MM.1S (cell line): ENCODE results near the gene SGCD.

Experiments
- EZH2 ChIP-seq: fragments of 300-600 bp; sonication (generic); optimal IDR thresholded peaks from 2 replicates; pipeline ENCODE3; 2017; ENCODE audit warnings: low read depth, mild to moderate bottlenecking, antibody characterized with exemption, low read length, mixed read lengths
- TF ChIP-seq, protein P1 (sequence below): fragments of 300-600 bp; sonication (generic); IDR thresholded peaks from 2 replicates; pipeline ENCODE4 v1.5.1; 2016; ENCODE audit warnings: antibody characterized with exemption, low read length, mixed read lengths

DNA sequence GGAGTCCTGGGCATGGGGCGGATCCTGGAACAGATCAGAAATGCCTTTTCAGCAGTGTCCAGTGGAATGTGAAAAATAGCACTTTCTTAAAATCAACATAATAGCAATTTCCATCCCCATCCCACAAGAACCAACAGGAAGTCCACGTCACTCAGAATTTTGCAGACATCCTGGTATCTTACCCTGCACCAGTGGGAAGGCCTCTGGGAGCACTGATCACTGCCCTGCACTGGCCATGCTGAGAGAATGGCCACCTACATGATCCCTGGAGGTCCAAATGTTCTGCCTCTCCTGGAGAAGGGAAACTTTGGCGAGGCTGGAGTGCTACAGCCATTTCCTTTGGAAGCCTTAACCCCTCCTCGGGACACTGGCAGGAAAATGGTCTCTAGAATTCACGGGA, 173.8 kb downstream of the SGCD start:
- no peak for TF ChIP-seq EZH2
- TF ChIP-seq, protein P1, sequence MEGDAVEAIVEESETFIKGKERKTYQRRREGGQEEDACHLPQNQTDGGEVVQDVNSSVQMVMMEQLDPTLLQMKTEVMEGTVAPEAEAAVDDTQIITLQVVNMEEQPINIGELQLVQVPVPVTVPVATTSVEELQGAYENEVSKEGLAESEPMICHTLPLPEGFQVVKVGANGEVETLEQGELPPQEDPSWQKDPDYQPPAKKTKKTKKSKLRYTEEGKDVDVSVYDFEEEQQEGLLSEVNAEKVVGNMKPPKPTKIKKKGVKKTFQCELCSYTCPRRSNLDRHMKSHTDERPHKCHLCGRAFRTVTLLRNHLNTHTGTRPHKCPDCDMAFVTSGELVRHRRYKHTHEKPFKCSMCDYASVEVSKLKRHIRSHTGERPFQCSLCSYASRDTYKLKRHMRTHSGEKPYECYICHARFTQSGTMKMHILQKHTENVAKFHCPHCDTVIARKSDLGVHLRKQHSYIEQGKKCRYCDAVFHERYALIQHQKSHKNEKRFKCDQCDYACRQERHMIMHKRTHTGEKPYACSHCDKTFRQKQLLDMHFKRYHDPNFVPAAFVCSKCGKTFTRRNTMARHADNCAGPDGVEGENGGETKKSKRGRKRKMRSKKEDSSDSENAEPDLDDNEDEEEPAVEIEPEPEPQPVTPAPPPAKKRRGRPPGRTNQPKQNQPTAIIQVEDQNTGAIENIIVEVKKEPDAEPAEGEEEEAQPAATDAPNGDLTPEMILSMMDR = no peak
